Ishikawa (cell line): Measurements from ENCODE around the gene SPARCL1.

Experiments
- CEBPB ChIP-seq: IDR thresholded peaks from 2 replicates; pipeline ENCODE4 v1.6.1; 2012
- CREB1 ChIP-seq: IDR thresholded peaks from 2 replicates; pipeline ENCODE4 v1.6.1; 2012; ENCODE audit warnings: low read depth
- EGR1 ChIP-seq: IDR thresholded peaks from 2 replicates; pipeline ENCODE4 v1.6.1; 2012
- EP300 ChIP-seq: IDR thresholded peaks from 2 replicates; pipeline ENCODE4 v1.6.1; 2012; ENCODE audit warnings: borderline replicate concordance
- FOXM1 ChIP-seq: IDR thresholded peaks from 2 replicates; pipeline ENCODE4 v1.6.1; 2012; ENCODE audit warnings: low read depth, borderline replicate concordance
- MAX ChIP-seq: IDR thresholded peaks from 2 replicates; pipeline ENCODE4 v1.6.1; 2012
- NFIC ChIP-seq: IDR thresholded peaks from 2 replicates; pipeline ENCODE4 v1.6.1; 2012
- RAD21 ChIP-seq: IDR thresholded peaks from 2 replicates; pipeline ENCODE4 v1.6.1; 2012; ENCODE audit warnings: low read depth
- REST ChIP-seq: IDR thresholded peaks from 2 replicates; pipeline ENCODE4 v1.6.1; 2012; ENCODE audit warnings: low read depth, mild to moderate bottlenecking
- TAF1 ChIP-seq: IDR thresholded peaks from 2 replicates; pipeline ENCODE4 v1.6.1; 2012; ENCODE audit warnings: low read depth, mild to moderate bottlenecking
- TCF12 ChIP-seq: IDR thresholded peaks from 2 replicates; pipeline ENCODE4 v1.6.1; 2012; ENCODE audit warnings: low read depth
- TEAD4 ChIP-seq: IDR thresholded peaks from 2 replicates; pipeline ENCODE4 v1.6.1; 2012
- USF1 ChIP-seq: IDR thresholded peaks from 2 replicates; pipeline ENCODE4 v1.6.1; 2012
- YY1 ChIP-seq: IDR thresholded peaks from 2 replicates; pipeline ENCODE4 v1.6.1; 2012; ENCODE audit warnings: low read depth
- ZBTB7A ChIP-seq: IDR thresholded peaks from 2 replicates; pipeline ENCODE4 v1.6.1; 2012; ENCODE audit warnings: low read depth

Gene SPARCL1

GRCh38 chr4:87523307-87523706 lies 5.9 kb downstream of the SPARCL1 start:
- TF ChIP-seq YY1 (no peak), EP300 (no peak), RAD21 (no peak), ZBTB7A (no peak), CEBPB (no peak), REST (no peak), TAF1 (no peak), MAX (no peak), NFIC (no peak), EGR1 (no peak)

- TF ChIP-seq TCF12 (no peak), MAX (no peak), USF1 (no peak), ZBTB7A (no peak), TEAD4 (no peak), FOXM1 (no peak), CEBPB (no peak), NFIC (no peak), REST (no peak), YY1 (no peak), RAD21 (no peak), EGR1 (no peak), EP300 (no peak), CREB1 (no peak), TAF1 (no peak)
Measured at GRCh38 chr4:87521757-87522374, 7.3 kb downstream of the SPARCL1 start.

GRCh38 chr4:87521319-87521718 lies 7.9 kb downstream of the SPARCL1 start:
- no peak for TF ChIP-seq CEBPB
- no peak for TF ChIP-seq TAF1
- no peak for TF ChIP-seq TCF12

- TF ChIP-seq TEAD4 = no peak
- TF ChIP-seq TAF1 = no peak
- TF ChIP-seq REST = no peak
- TF ChIP-seq CREB1 = no peak
- no peak for TF ChIP-seq RAD21
- TF ChIP-seq TCF12 = no peak
- no peak for TF ChIP-seq ZBTB7A
- no peak for TF ChIP-seq USF1
- TF ChIP-seq CEBPB = no peak
- TF ChIP-seq NFIC = no peak
- TF ChIP-seq MAX = no peak
- no peak for TF ChIP-seq EGR1
Measured at GRCh38 chr4:87517621-87518020, 11.6 kb downstream of the SPARCL1 start.

- TF ChIP-seq MAX (no peak), RAD21 (no peak), NFIC (no peak), TCF12 (no peak), EP300 (no peak), TAF1 (no peak), YY1 (no peak), FOXM1 (no peak), CREB1 (no peak), EGR1 (no peak), CEBPB (no peak), USF1 (no peak), ZBTB7A (no peak), REST (no peak), TEAD4 (no peak)
Measured at GRCh38 chr4:87516683-87517082, 12.5 kb downstream of the SPARCL1 start.
